Measurements from ENCODE around the gene PRSS35. TPM values are rescaled to one million over a fixed set of nuclear protein-coding genes. Genes with fewer than 3 reads are reported as not detected.

The PRSS35 gene
- 2.6 TPM for polyA plus RNA-seq (2013, experiment 1 of 2)
- polyA plus RNA-seq (2013, experiment 2 of 2) = 2.8 TPM

- H3K27ac ChIP-seq (ENCODE audit: low read depth, low read length) = no peak within 1 kb of the TSS
- H3K9ac ChIP-seq (ENCODE audit: low read depth, low read length) = peak within 1 kb of the TSS; percentile 21
- WGBS = under 1% methylated on average over 38 of the region's 38 CpGs
These were observed at the start of gene PRSS35 for GRCh38 chr6:83511901-83512681. Gene PRSS35, plus strand, starts transcription at chr6:83512534. Its CDS starts 10,908 bp downstream, at chr6:83523442.

GRCh38 chr6:83463886-83464285 is 48.4 kb upstream of the PRSS35 start:
- H3K4me1 ChIP-seq (ENCODE audit: insufficient read depth, low read length) = peaks cover 16% of the 10 kb centered on the region

More at GRCh38 chr6:83511901-83512681, at the start of gene PRSS35:
- peaks cover 14% of the 10 kb centered on the region; the same call in 1 of the 2 replicates for H3K27me3 ChIP-seq (ENCODE audit: insufficient read depth, low read length)
- H3K4me3 ChIP-seq (ENCODE audit: low read length) = peak within 1 kb of the TSS; percentile 66
- no peaks in the 10 kb centered on the region for H3K36me3 ChIP-seq (ENCODE audit: insufficient read depth, low read length)
- H3K4me1 ChIP-seq (ENCODE audit: insufficient read depth, low read length) = peaks cover 3% of the 10 kb centered on the region
- H3K9me3 ChIP-seq (ENCODE audit: insufficient read depth, low read depth, low read length) = no peaks in the 10 kb centered on the region

GRCh38 chr6:83464381-83465140 is 47.8 kb upstream of the PRSS35 start:
- peaks cover 20% of the 10 kb centered on the region for H3K27me3 ChIP-seq (ENCODE audit: insufficient read depth, low read length)
- H3K36me3 ChIP-seq (ENCODE audit: insufficient read depth, low read length) = no peaks in the 10 kb centered on the region
- H3K9me3 ChIP-seq (ENCODE audit: insufficient read depth, low read depth, low read length) = no peaks in the 10 kb centered on the region; the same call in 1 of the 2 replicates
- no peak overlapping the region for H3K4me3 ChIP-seq (ENCODE audit: low read length)
- H3K4me1 ChIP-seq (ENCODE audit: insufficient read depth, low read length) = peaks cover 16% of the 10 kb centered on the region
- H3K27ac ChIP-seq (ENCODE audit: low read depth, low read length) = no peak overlapping the region
- WGBS = 98% methylated on average over 3 of the region's 5 CpGs
- no peak overlapping the region for H3K9ac ChIP-seq (ENCODE audit: low read depth, low read length)

More at GRCh38 chr6:83463886-83464285, 48.4 kb upstream of the PRSS35 start:
- no peak overlapping the region for H3K4me3 ChIP-seq (ENCODE audit: low read length)
- no peak overlapping the region for H3K9ac ChIP-seq (ENCODE audit: low read depth, low read length)
- WGBS = 82% methylated on average over 2 of the region's 2 CpGs
- H3K9me3 ChIP-seq (ENCODE audit: insufficient read depth, low read depth, low read length) = no peaks in the 10 kb centered on the region; the same call in 1 of the 2 replicates
- no peak overlapping the region for H3K27ac ChIP-seq (ENCODE audit: low read depth, low read length)
- H3K27me3 ChIP-seq (ENCODE audit: insufficient read depth, low read length) = peaks cover 20% of the 10 kb centered on the region
- H3K36me3 ChIP-seq (ENCODE audit: insufficient read depth, low read length) = no peaks in the 10 kb centered on the region

- Histone ChIP-seq H3K36me3 (ENCODE audit: insufficient read depth, low read length) (no peaks in the 10 kb centered on the region), H3K27ac (ENCODE audit: low read depth, low read length) (no peak overlapping the region), H3K4me3 (ENCODE audit: low read length) (no peak overlapping the region), H3K9me3 (ENCODE audit: insufficient read depth, low read depth, low read length) (no peaks in the 10 kb centered on the region), H3K9ac (ENCODE audit: low read depth, low read length) (no peak overlapping the region), H3K27me3 (ENCODE audit: insufficient read depth, low read length) (peaks cover 9% of the 10 kb centered on the region), H3K4me1 (ENCODE audit: insufficient read depth, low read length) (peaks cover 16% of the 10 kb centered on the region)
- 96% methylated on average over 5 of the region's 6 CpGs for WGBS
These were observed 46.0 kb upstream of the PRSS35 start for GRCh38 chr6:83466328-83466727.

- 85% methylated on average over 3 of the region's 3 CpGs for WGBS
- no peaks in the 10 kb centered on the region for H3K9me3 ChIP-seq (ENCODE audit: insufficient read depth, low read depth, low read length)
- no peaks in the 10 kb centered on the region for H3K36me3 ChIP-seq (ENCODE audit: insufficient read depth, low read length)
- H3K27me3 ChIP-seq (ENCODE audit: insufficient read depth, low read length) = no peaks in the 10 kb centered on the region; the same call in 1 of the 2 replicates
- no peak overlapping the region for H3K4me3 ChIP-seq (ENCODE audit: low read length)
- no peak overlapping the region for H3K9ac ChIP-seq (ENCODE audit: low read depth, low read length)
- H3K4me1 ChIP-seq (ENCODE audit: insufficient read depth, low read length) = peaks cover 10% of the 10 kb centered on the region
- H3K27ac ChIP-seq (ENCODE audit: low read depth, low read length) = no peak overlapping the region
These were observed 44.7 kb upstream of the PRSS35 start for GRCh38 chr6:83467620-83468036.

- Histone ChIP-seq H3K9me3 (ENCODE audit: insufficient read depth, low read depth, low read length) (no peaks in the 10 kb centered on the region), H3K36me3 (ENCODE audit: insufficient read depth, low read length) (no peaks in the 10 kb centered on the region), H3K9ac (ENCODE audit: low read depth, low read length) (no peak overlapping the region), H3K4me3 (ENCODE audit: low read length) (no peak overlapping the region), H3K27me3 (ENCODE audit: insufficient read depth, low read length) (no peaks in the 10 kb centered on the region), H3K4me1 (ENCODE audit: insufficient read depth, low read length) (peaks cover 8% of the 10 kb centered on the region), H3K27ac (ENCODE audit: low read depth, low read length) (no peak overlapping the region)
- 96% methylated on average over 4 of the region's 4 CpGs for WGBS
These were observed 42.3 kb upstream of the PRSS35 start for GRCh38 chr6:83470001-83470400.

GRCh38 chr6:83470587-83470986 is 41.7 kb upstream of the PRSS35 start:
- no peak overlapping the region for H3K27ac ChIP-seq (ENCODE audit: low read depth, low read length)
- WGBS = 94% methylated on average over 3 of the region's 3 CpGs
- H3K4me1 ChIP-seq (ENCODE audit: insufficient read depth, low read length) = peaks cover 8% of the 10 kb centered on the region
- H3K36me3 ChIP-seq (ENCODE audit: insufficient read depth, low read length) = no peaks in the 10 kb centered on the region
- H3K9me3 ChIP-seq (ENCODE audit: insufficient read depth, low read depth, low read length) = no peaks in the 10 kb centered on the region
- H3K4me3 ChIP-seq (ENCODE audit: low read length) = no peak overlapping the region
- no peak overlapping the region for H3K9ac ChIP-seq (ENCODE audit: low read depth, low read length)
- no peaks in the 10 kb centered on the region for H3K27me3 ChIP-seq (ENCODE audit: insufficient read depth, low read length)

GRCh38 chr6:83472767-83473166 is 39.6 kb upstream of the PRSS35 start:
- Histone ChIP-seq H3K9me3 (ENCODE audit: insufficient read depth, low read depth, low read length) (no peaks in the 10 kb centered on the region), H3K4me1 (ENCODE audit: insufficient read depth, low read length) (peaks cover 8% of the 10 kb centered on the region), H3K36me3 (ENCODE audit: insufficient read depth, low read length) (no peaks in the 10 kb centered on the region), H3K27ac (ENCODE audit: low read depth, low read length) (no peak overlapping the region), H3K27me3 (ENCODE audit: insufficient read depth, low read length) (no peaks in the 10 kb centered on the region), H3K9ac (ENCODE audit: low read depth, low read length) (no peak overlapping the region), H3K4me3 (ENCODE audit: low read length) (no peak overlapping the region)
- 90% methylated on average over 2 of the region's 2 CpGs for WGBS

- Histone ChIP-seq H3K27me3 (ENCODE audit: insufficient read depth, low read length) (no peaks in the 10 kb centered on the region), H3K36me3 (ENCODE audit: insufficient read depth, low read length) (no peaks in the 10 kb centered on the region), H3K4me3 (ENCODE audit: low read length) (no peak overlapping the region), H3K27ac (ENCODE audit: low read depth, low read length) (no peak overlapping the region), H3K9ac (ENCODE audit: low read depth, low read length) (no peak overlapping the region), H3K4me1 (ENCODE audit: insufficient read depth, low read length) (peaks cover 8% of the 10 kb centered on the region), H3K9me3 (ENCODE audit: insufficient read depth, low read depth, low read length) (no peaks in the 10 kb centered on the region)
- 58% methylated on average over 4 of the region's 4 CpGs for WGBS
These were observed 38.0 kb upstream of the PRSS35 start for GRCh38 chr6:83474309-83474708.

GRCh38 chr6:83476971-83477370 is 35.4 kb upstream of the PRSS35 start:
- Histone ChIP-seq H3K9ac (ENCODE audit: low read depth, low read length) (no peak overlapping the region), H3K9me3 (ENCODE audit: insufficient read depth, low read depth, low read length) (no peaks in the 10 kb centered on the region), H3K27me3 (ENCODE audit: insufficient read depth, low read length) (no peaks in the 10 kb centered on the region), H3K4me1 (ENCODE audit: insufficient read depth, low read length) (peaks cover 8% of the 10 kb centered on the region), H3K36me3 (ENCODE audit: insufficient read depth, low read length) (no peaks in the 10 kb centered on the region), H3K4me3 (ENCODE audit: low read length) (no peak overlapping the region), H3K27ac (ENCODE audit: low read depth, low read length) (no peak overlapping the region)
- 91% methylated on average over 1 of the region's 1 CpG for WGBS

- Histone ChIP-seq H3K9me3 (ENCODE audit: insufficient read depth, low read depth, low read length) (no peaks in the 10 kb centered on the region), H3K9ac (ENCODE audit: low read depth, low read length) (no peak overlapping the region), H3K27me3 (ENCODE audit: insufficient read depth, low read length) (no peaks in the 10 kb centered on the region), H3K4me1 (ENCODE audit: insufficient read depth, low read length) (peaks cover 1% of the 10 kb centered on the region), H3K4me3 (ENCODE audit: low read length) (no peak overlapping the region), H3K27ac (ENCODE audit: low read depth, low read length) (no peak overlapping the region), H3K36me3 (ENCODE audit: insufficient read depth, low read length) (no peaks in the 10 kb centered on the region)
- WGBS = 88% methylated on average over 1 of the region's 1 CpG
These were observed 32.9 kb upstream of the PRSS35 start for GRCh38 chr6:83479389-83479788.

All from HUES64 (cell line).